Mesothelial cell of epicardium (in vitro differentiated cells): ENCODE measurements around the gene LZTR1. TPM values are rescaled to one million over a fixed set of nuclear protein-coding genes. Genes with fewer than 3 reads are reported as not detected.

ENCODE experiments used
- DNase-seq, 2 experiments: peaks; one replicate each; pipeline ENCODE4 v3.0.0; 2021; ENCODE audit warnings: low spot score in 2 of 2; ENCODE audit not compliant: unreplicated experiment in 2 of 2
- H3K27ac Mint-ChIP-seq: 2 replicates; pipeline ENCODE4 v1.8.0; 2021; ENCODE audit warnings: mixed read lengths
- H3K27me3 Mint-ChIP-seq: 2 replicates; pipeline ENCODE4 v1.8.0; 2021; ENCODE audit warnings: low read depth, mixed read lengths
- H3K36me3 Mint-ChIP-seq: 2 replicates; pipeline ENCODE4 v1.8.0; 2021; ENCODE audit warnings: mixed read lengths
- H3K4me1 Mint-ChIP-seq: 2 replicates; pipeline ENCODE4 v1.8.0; 2021; ENCODE audit warnings: mixed read lengths
- H3K4me3 Mint-ChIP-seq: 2 replicates; pipeline ENCODE4 v1.8.0; 2021; ENCODE audit warnings: mild to moderate bottlenecking, moderate library complexity, mixed read lengths
- H3K9me3 Mint-ChIP-seq: 2 replicates; pipeline ENCODE4 v1.8.0; 2021; ENCODE audit warnings: mixed read lengths
- total RNA-seq: library from RNA; stranded (reverse); gene quantifications from 3 replicates; pipeline ENCODE4 v1.2.1, GENCODE V29; 2021
- TF ChIP-seq, protein P1 (sequence below): fragments of 200-600 bp; sonication (generic); IDR thresholded peaks from one replicate; pipeline ENCODE4 v1.5.0; 2021; ENCODE audit warnings: antibody characterized with exemption; ENCODE audit not compliant: unreplicated experiment

The LZTR1 gene
- total RNA-seq, 1 donor from 2014 or later: 97.3 TPM

- Mint-ChIP-seq H3K9me3 (no peaks in the 10 kb centered on the region), H3K27ac (no peak overlapping the region), H3K27me3 (peaks cover 1% of the 10 kb centered on the region), H3K4me3 (no peak overlapping the region), H3K4me1 (no peaks in the 10 kb centered on the region), H3K36me3 (peaks cover 8% of the 10 kb centered on the region)
- TF ChIP-seq, protein P1, sequence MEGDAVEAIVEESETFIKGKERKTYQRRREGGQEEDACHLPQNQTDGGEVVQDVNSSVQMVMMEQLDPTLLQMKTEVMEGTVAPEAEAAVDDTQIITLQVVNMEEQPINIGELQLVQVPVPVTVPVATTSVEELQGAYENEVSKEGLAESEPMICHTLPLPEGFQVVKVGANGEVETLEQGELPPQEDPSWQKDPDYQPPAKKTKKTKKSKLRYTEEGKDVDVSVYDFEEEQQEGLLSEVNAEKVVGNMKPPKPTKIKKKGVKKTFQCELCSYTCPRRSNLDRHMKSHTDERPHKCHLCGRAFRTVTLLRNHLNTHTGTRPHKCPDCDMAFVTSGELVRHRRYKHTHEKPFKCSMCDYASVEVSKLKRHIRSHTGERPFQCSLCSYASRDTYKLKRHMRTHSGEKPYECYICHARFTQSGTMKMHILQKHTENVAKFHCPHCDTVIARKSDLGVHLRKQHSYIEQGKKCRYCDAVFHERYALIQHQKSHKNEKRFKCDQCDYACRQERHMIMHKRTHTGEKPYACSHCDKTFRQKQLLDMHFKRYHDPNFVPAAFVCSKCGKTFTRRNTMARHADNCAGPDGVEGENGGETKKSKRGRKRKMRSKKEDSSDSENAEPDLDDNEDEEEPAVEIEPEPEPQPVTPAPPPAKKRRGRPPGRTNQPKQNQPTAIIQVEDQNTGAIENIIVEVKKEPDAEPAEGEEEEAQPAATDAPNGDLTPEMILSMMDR: no peak
- no peak for DNase-seq
Measured at GRCh38 chr22:20951151-20951931, 30.8 kb upstream of the LZTR1 start.

DNA sequence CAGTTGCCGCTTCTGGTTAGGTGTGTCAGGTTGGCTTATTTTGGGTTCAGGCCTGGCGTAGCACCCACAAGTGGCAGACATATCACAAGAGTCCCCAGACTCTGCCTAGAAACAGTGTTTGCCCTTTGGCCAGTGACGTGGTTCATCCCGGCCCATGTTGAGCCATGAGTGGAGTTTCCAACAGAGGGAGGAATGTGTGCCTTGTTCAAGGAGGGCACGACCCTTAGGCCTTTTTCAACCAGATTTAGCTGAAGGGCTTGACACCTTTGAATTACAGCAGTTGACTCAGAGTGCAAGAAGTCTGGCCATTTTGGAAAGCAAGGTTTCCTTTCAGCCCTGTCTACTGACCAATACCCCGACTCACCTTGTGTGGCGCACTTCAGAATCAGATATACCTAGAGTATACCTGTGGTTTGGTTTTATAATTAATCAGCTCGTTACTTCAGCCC lies 30.1 kb upstream of the LZTR1 start:
- Mint-ChIP-seq H3K27me3 (peaks cover 5% of the 10 kb centered on the region), H3K4me1 (no peaks in the 10 kb centered on the region), H3K27ac (no peak overlapping the region), H3K36me3 (peaks cover 8% of the 10 kb centered on the region), H3K4me3 (no peak overlapping the region), H3K9me3 (no peaks in the 10 kb centered on the region)
- no peak for DNase-seq
- TF ChIP-seq, protein P1: no peak

GRCh38 chr22:20952544-20953341 lies 29.4 kb upstream of the LZTR1 start:
- TF ChIP-seq, protein P1: no peak
- H3K9me3 Mint-ChIP-seq: no peaks in the 10 kb centered on the region
- no peak for DNase-seq
- peaks cover 6% of the 10 kb centered on the region for H3K27me3 Mint-ChIP-seq
- peaks cover 8% of the 10 kb centered on the region for H3K36me3 Mint-ChIP-seq
- H3K4me1 Mint-ChIP-seq: peaks cover 1% of the 10 kb centered on the region
- H3K27ac Mint-ChIP-seq: no peak overlapping the region
- no peak overlapping the region for H3K4me3 Mint-ChIP-seq

DNA sequence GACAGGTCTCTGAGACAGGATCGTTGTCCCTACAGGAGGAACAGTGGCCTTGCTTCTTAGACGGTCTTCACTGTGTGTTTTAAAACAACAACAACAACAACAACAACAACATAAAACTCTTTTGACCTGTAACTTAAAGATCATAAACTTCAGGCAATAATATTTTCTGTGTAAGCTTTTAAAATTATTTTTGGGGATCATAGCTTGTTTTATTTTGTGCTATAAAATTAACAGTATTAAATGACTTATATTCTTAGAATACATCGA lies 28.8 kb upstream of the LZTR1 start:
- Mint-ChIP-seq H3K36me3 (peaks cover 8% of the 10 kb centered on the region), H3K27me3 (peaks cover 11% of the 10 kb centered on the region), H3K9me3 (no peaks in the 10 kb centered on the region), H3K4me3 (no peak overlapping the region), H3K4me1 (peaks cover 6% of the 10 kb centered on the region), H3K27ac (peak overlapping the region; percentile 75)
- TF ChIP-seq, protein P1: no peak
- no peak for DNase-seq

DNA sequence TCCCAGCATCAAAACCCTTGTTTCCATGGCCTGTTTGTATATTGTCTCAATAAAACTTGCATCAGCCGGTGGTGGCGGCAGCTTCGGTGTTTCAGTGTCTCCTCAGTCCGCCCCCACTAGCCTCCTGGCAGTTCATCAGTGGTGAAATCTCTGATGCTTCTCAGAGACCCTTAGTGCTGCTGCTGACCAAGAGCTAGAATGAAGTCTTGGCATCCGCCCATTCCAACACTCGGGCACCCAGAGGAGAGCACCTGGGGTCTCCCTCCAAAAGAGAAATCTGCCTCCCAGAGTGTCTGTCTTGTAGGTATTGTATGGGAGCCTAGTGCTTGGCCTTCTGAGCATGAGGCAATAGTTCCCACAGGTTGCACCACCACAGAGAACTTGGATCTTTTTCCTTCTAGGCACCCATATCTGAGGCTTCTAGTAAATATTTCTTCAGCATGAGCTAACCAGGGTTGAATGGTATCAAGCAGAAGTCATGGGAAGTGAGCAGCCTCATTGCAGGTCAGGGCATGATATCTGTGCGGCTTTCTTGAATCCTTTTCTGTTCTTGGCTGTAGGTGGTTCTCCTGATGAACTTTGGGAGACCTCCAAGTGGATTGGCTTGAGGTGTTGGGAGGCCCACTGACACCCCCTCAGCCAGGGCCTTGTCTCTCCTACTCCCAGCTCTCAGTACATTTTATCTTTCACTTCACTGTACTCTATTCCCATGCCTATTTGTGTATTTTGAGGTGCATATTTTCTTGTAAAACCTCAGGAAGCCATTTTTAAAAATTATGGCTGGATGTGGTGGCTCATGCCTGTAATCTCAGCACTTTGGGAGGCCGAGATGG lies 28.2 kb upstream of the LZTR1 start:
- Mint-ChIP-seq H3K27me3 (peaks cover 12% of the 10 kb centered on the region), H3K4me3 (no peak overlapping the region), H3K9me3 (no peaks in the 10 kb centered on the region), H3K27ac (peak overlapping the region; percentile 75), H3K4me1 (peaks cover 7% of the 10 kb centered on the region), H3K36me3 (peaks cover 8% of the 10 kb centered on the region)
- DNase-seq: no peak
- TF ChIP-seq, protein P1: no peak
